Measurements from ENCODE around the gene CTSA. TPM values are rescaled to one million over a fixed set of nuclear protein-coding genes. Genes with fewer than 3 reads are reported as not detected.
A peak's percentile ranks its signal among the peaks of the same experiment; 100 is the strongest.

CTSA gene
- total RNA-seq, 1 experiment from 2014 or later: 109 TPM

DNA sequence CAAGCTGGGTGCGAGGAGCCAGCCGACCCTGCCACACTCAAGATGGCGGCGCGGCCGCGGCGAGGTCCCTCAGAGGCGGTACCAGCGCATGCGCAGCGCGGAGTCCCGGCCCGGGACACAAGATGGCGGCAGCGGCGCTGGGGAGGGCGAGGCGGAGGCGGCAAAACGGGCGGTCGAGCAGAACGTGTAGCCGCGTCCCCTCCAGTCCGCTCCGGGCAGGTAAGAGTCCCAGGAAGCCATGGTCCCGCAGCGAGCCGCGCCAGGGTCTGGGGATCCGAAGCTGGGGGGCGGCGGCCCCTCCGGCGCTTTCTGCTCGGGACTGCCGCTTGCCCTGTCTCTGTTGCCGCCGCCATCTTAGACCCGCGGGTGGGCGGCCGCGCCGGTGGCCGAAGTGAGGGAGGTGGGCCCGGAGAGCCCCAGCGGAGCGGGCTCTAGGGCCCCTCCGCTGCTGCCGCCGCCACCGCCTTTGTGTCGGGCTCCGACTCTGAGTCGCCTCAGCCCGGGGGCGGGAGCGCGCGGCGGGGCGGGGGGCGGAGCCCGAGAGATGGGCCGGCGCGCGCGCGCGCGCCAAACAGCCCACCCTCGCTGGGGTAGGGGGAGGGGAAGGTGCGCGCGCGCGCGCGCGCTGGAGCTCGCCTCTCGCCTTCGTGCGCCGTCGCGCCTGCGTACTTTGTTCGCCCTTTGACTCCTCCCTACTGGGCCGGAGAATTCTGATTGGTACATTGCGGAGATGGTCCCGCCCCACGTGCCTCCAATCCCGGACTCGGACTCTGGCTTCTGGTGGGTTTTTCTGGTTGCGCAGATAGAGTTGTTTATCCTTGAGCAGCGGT is 43.7 kb downstream of the CTSA start, which contains the start of gene PCIF1:
TSS of gene PCIF1 (plus strand) at position 98 of the 830 bp plus-strand sequence. CDS start 4,317 bp downstream, outside the sequence.
- H2AFZ ChIP-seq (ENCODE audit: low read depth, low read length, poor library complexity, severe bottlenecking): no peak within 1 kb of the TSS
- H3K36me3 ChIP-seq (ENCODE audit: control insufficient read depth in 1 of 2, insufficient read depth in 2 of 2, low read length in 2 of 2): peaks cover 11 to 19% of the 10 kb centered on the region in 2 experiments
- H3K27me3 ChIP-seq (ENCODE audit: insufficient read depth, low read length): no peaks in the 10 kb centered on the region
- peak within 1 kb of the TSS; percentile 98 for H3K9ac ChIP-seq (ENCODE audit: low read length)
- H3K9me3 ChIP-seq (ENCODE audit: control insufficient read depth in 1 of 2, insufficient read depth in 1 of 2, low read depth in 1 of 2, low read length in 2 of 2): no peaks in the 10 kb centered on the region
- H3K9me2 ChIP-seq (ENCODE audit: insufficient read depth): no peaks in the 10 kb centered on the region
- CTCF ChIA-PET: interaction anchor here (1.9 to 2.6 kb wide), 2 partner anchors 35 to 110 kb away, joined by 6 to 30 read pairs; no protein-coding TSS in a partner anchor
- H3K4me3 ChIP-seq (replicated peaks in 1 of 2; ENCODE audit: low read depth in 1 of 2, low read length in 2 of 2): peak within 1 kb of the TSS; percentile 94 to 97
- peaks cover 31% of the 10 kb centered on the region for H3K79me2 ChIP-seq (ENCODE audit: insufficient read depth, low read length)
- peak; percentile 79 for ATAC-seq
- RAD21 ChIA-PET (ENCODE audit: low non-redundant PET in 1 of 2, low total read pairs in 2 of 2, uncharacterized antibody in 2 of 2, unreplicated experiment in 2 of 2): no interaction called here
- intact Hi-C loops (cut with micrococcal nuclease): loop anchor here (10.0 kb wide), 2 partner anchors 100 to 390 kb away; partner anchors contain the start of genes EPPIN and SNX21
- no TSS peak for BruUV-seq (replicated peaks)
- peak within 1 kb of the TSS; percentile 100 for H3K27ac ChIP-seq (ENCODE audit: low read depth, low read length)
- H3K4me1 ChIP-seq (ENCODE audit: control insufficient read depth in 1 of 2, insufficient read depth in 2 of 2, low read length in 2 of 2): peaks cover 4 to 32% of the 10 kb centered on the region in 2 experiments; a peak in 3 of 4 replicates
- POLR2A ChIA-PET: interaction anchor here (0.6 to 2.6 kb wide), 12 partner anchors 10 to 199 kb away, joined by 3 to 36 read pairs (median 4); partner anchors contain the start of genes ZNF335 and ZSWIM1
- TF ChIP-seq SP1 (IDR thresholded peaks at IDR 0.05; ENCODE audit: low read depth) (peak; percentile 83), POLR2AphosphoS5 (IDR thresholded peaks at IDR 0.05; ENCODE audit: low read depth, low read length) (peak; percentile 93), POLR2A (IDR thresholded peaks at IDR 0.05; ENCODE audit: borderline replicate concordance, extremely low read depth, insufficient read depth, insufficient read length) (peak; percentile 89), ZNF274 (IDR thresholded peaks at IDR 0.05; ENCODE audit: low read depth, low read length) (no peak), YY1 (IDR thresholded peaks at IDR 0.05; ENCODE audit: extremely low read depth, insufficient replicate concordance, low read depth, low read length) (peak; percentile 99), ELF1 (IDR thresholded peaks at IDR 0.05; ENCODE audit: borderline replicate concordance, low read depth) (no peak), EGR1 (IDR thresholded peaks at IDR 0.05; ENCODE audit: low read depth) (peak; percentile 78), EZH2phosphoT487 (IDR thresholded peaks at IDR 0.05; ENCODE audit: borderline replicate concordance) (no peak), SIN3A (IDR thresholded peaks at IDR 0.05; ENCODE audit: low read depth) (peak; percentile 45), FOSL1 (IDR thresholded peaks at IDR 0.05; ENCODE audit: low read depth) (no peak), ZFX (IDR thresholded peaks at IDR 0.05) (peak; percentile 31; the same call in 1 of the 2 replicates)
- TF ChIP-seq, protein P1, sequence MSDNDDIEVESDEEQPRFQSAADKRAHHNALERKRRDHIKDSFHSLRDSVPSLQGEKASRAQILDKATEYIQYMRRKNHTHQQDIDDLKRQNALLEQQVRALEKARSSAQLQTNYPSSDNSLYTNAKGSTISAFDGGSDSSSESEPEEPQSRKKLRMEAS (IDR thresholded peaks at IDR 0.05): peak; percentile 51; the same call in 1 of the 2 replicates
- peak within 1 kb of the TSS; percentile 87 for H3K4me2 ChIP-seq (ENCODE audit: low read length)
- peak; percentile 93 for DNase-seq (ENCODE audit: low read depth, low spot score)
- no peaks in the 10 kb centered on the region for H4K20me1 ChIP-seq (ENCODE audit: insufficient read depth)
